Measurements from ENCODE around the gene WDR53.
"Not testable (repeated sequence)": the region's sequence is repeated elsewhere in the genome, so short reads cannot be mapped to it uniquely, and the experiment has no call there.

Gene WDR53

DNA sequence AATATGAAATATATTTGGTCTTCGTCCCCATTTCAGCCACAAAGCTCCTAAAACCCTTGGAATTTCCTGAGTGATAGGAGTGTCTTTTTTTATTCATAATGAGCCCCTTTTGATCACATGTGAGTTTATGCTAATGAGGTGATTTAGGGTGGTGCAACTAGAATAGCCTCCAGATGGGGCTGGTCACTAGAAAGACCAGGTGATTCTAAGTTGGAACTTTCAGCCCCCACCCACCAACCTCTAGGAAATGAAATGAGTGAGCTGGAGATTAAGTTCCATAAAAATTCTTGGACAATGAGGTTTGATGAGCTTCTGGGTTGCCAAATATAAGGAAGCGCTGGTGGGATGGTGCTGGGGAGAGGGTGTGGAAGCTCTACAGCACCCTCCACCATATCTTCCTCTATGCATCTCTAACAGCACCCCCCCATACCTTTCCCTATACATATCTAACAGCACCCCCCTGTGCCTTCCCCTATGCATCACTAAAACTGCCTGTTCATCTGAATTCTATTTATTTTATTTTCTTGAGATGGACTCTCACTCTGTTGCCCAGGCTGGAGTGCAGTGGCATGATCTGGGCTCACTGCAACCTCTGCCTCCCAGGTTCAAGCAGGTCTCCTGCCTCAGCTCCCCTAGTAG lies 51.1 kb downstream of the WDR53 start:
- Histone ChIP-seq H3K9me3 (ENCODE audit: control insufficient read depth, low read length) (peaks cover 16% of the 10 kb centered on the region), H3K27me3 (replicated peaks; ENCODE audit: control insufficient read depth, insufficient read depth, low read length) (no peaks in the 10 kb centered on the region), H3K9ac (ENCODE audit: low read length) (no peak overlapping the region), H3K4me3 (ENCODE audit: low read length) (no peak overlapping the region), H3K4me1 (ENCODE audit: control insufficient read depth, insufficient read depth, low read length) (peaks cover 6% of the 10 kb centered on the region), H3K36me3 (ENCODE audit: control insufficient read depth, insufficient read depth, low read length, severe bottlenecking) (no peaks in the 10 kb centered on the region)
- peak; percentile 8 for DNase-seq (ENCODE audit: low read depth)

DNA sequence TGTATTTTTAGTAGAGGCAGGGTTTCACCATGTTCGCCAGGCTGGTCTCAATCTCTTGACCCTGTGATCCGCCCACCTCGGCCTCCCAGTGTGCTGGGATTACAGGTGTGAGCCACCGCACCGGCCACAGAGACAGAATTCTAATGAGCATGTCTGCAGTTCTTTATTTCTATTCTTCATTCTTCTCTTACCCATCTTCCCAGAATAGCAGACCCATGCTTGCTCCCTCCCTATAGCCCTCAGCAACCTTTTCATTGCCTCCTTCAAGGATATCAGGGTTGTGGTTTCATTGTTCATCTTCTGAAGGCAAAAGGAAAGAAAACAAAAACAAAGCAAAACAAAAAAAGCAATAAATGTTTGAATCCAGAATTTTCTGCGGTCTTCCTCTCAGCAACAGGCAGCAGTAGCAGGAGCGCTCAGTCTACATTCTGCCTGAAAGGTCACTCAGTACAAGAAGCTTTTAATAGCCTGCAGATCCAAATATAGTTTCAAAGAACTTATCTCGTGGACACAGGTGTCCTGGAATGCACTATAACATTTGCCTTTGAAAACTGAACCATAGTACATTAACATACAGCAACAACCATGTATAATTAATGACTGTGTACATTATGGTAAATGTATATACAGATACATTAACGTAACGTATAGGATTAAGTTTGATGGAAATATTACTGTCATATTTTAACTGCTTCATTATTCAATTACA lies 53.3 kb downstream of the WDR53 start, which contains the start of gene SMCO1:
TSS of gene SMCO1 (minus strand) at position 434 of the 709 bp plus-strand sequence. CDS start at position 297, 137 bp downstream.
- Histone ChIP-seq H3K4me3 (ENCODE audit: low read length) (no peak within 1 kb of the TSS), H3K27me3 (replicated peaks; ENCODE audit: control insufficient read depth, insufficient read depth, low read length) (peaks cover 3% of the 10 kb centered on the region), H3K36me3 (ENCODE audit: control insufficient read depth, insufficient read depth, low read length, severe bottlenecking) (no peaks in the 10 kb centered on the region), H3K9ac (ENCODE audit: low read length) (no peak within 1 kb of the TSS), H3K4me1 (ENCODE audit: control insufficient read depth, insufficient read depth, low read length) (peaks cover 6% of the 10 kb centered on the region), H3K9me3 (ENCODE audit: control insufficient read depth, low read length) (peaks cover 12% of the 10 kb centered on the region)
- DNase-seq (ENCODE audit: low read depth), result no peak

DNA sequence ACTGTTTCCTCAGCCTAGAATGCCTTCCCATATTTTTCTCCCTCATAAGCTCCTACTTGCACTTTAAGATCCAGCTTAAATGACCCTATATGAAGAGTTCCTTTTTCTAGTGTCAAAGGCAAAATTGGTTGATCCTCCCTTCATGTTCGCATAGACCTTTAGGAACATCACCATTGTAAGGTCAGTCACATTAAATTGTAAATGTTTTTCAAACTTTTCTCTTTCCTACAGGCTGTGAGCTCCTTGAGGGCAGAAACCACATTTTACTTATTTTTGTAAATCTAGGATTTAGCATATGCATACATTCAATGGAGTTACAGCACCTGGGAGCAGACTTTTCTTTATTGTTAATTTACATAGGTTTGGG lies 54.0 kb downstream of the WDR53 start:
- H3K9ac ChIP-seq (ENCODE audit: low read length), result no peak overlapping the region
- H3K27me3 ChIP-seq (replicated peaks; ENCODE audit: control insufficient read depth, insufficient read depth, low read length), result peaks cover 3% of the 10 kb centered on the region
- H3K9me3 ChIP-seq (ENCODE audit: control insufficient read depth, low read length), result peaks cover 5% of the 10 kb centered on the region
- no peaks in the 10 kb centered on the region for H3K36me3 ChIP-seq (ENCODE audit: control insufficient read depth, insufficient read depth, low read length, severe bottlenecking)
- peaks cover 6% of the 10 kb centered on the region for H3K4me1 ChIP-seq (ENCODE audit: control insufficient read depth, insufficient read depth, low read length)
- DNase-seq (ENCODE audit: low read depth), result no peak
- H3K4me3 ChIP-seq (ENCODE audit: low read length), result no peak overlapping the region

DNA sequence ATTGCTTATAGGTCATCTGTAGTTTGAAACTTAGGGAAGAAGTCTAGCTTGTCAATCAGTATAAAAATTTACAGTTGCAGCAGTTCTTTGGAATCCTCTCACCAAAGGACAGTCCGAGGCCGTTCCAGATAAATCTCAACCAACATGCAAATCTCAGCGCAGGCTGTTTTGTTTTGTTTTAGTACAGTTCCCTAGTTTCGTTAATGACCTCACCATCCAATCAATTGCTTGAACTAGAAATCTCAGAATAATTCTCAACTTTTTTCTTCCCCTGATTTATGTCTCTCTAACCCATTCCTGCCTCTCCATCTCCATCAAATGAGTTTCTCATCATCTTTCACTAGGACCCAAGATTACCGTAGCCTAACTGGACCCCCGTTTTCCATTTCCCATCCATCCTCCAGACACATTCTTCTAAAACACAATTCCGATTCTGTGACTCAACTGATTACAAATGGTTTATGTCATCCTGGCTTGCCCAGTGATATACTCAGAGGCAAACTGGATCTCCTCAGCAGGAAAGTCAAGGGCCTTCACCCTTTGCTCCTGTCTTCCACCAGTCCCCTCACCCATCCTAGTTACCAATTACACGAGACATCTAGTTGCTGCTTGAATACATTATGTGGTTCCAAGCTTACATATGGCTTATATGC lies 54.5 kb downstream of the WDR53 start:
- no peak for DNase-seq (ENCODE audit: low read depth)
- H3K9ac ChIP-seq (ENCODE audit: low read length), result no peak overlapping the region
- H3K4me1 ChIP-seq (ENCODE audit: control insufficient read depth, insufficient read depth, low read length), result peaks cover 3% of the 10 kb centered on the region
- H3K27me3 ChIP-seq (replicated peaks; ENCODE audit: control insufficient read depth, insufficient read depth, low read length), result peaks cover 3% of the 10 kb centered on the region
- no peak overlapping the region for H3K4me3 ChIP-seq (ENCODE audit: low read length)
- peaks cover 3% of the 10 kb centered on the region for H3K9me3 ChIP-seq (ENCODE audit: control insufficient read depth, low read length)
- no peaks in the 10 kb centered on the region for H3K36me3 ChIP-seq (ENCODE audit: control insufficient read depth, insufficient read depth, low read length, severe bottlenecking)

DNA sequence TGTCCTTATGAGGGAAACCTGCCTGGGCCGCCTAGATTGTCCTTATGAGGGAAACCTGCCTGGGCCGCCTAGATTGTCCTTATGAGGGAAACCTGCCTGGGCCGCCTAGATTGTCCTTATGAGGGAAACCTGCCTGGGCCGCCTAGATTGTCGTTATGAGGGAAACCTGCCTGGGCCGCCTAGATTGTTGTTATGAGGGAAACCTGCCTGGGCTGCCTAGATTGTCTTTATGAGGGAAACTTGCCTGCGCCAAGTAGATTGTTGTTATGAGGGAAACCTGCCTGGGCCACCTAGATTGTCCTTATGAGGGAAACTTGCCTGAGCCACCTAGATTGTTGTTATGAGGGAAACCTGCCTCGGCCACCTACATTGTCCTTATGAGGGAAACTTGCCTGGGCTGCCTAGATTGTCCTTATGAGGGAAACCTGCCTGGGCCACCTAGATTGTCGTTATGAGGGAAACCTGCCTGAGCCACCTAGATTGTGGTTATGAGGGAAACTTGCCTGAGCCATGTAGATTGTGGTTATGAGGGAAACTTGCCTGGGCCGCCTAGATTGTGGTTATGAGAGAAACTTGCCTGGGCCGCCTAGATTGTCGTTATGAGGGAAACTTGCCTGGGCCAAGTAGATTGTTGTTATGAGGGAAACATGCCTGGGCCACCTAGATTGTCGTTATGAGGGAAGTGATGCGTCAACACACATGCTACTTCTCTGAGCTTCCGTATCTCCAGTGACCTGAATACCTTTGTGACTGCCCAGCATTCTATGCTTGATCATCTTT lies 56.5 kb downstream of the WDR53 start:
- H3K9ac ChIP-seq (ENCODE audit: low read length); DNase-seq (ENCODE audit: low read depth); H3K9me3 ChIP-seq (ENCODE audit: control insufficient read depth, low read length); H3K4me3 ChIP-seq (ENCODE audit: low read length); H3K27me3 ChIP-seq (replicated peaks; ENCODE audit: control insufficient read depth, insufficient read depth, low read length); H3K4me1 ChIP-seq (ENCODE audit: control insufficient read depth, insufficient read depth, low read length); H3K36me3 ChIP-seq (ENCODE audit: control insufficient read depth, insufficient read depth, low read length, severe bottlenecking): not testable (repeated sequence)

DNA sequence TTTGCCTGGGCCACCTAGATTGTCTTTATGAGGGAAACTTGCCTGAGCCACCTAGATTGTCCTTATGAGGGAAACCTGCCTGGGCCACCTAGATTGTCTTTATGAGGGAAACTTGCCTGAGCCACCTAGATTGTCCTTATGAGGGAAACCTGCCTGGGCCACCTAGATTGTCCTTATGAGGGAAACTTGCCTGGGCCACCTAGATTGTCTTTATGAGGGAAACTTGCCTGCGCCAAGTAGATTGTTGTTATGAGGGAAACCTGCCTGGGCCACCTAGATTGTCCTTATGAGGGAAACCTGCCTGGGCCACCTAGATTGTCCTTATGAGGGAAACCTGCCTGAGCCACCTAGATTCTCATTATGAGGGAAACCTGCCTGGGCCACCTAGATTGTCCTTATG lies 57.2 kb downstream of the WDR53 start:
- DNase-seq (ENCODE audit: low read depth); H3K9me3 ChIP-seq (ENCODE audit: control insufficient read depth, low read length); H3K4me1 ChIP-seq (ENCODE audit: control insufficient read depth, insufficient read depth, low read length); H3K4me3 ChIP-seq (ENCODE audit: low read length); H3K27me3 ChIP-seq (replicated peaks; ENCODE audit: control insufficient read depth, insufficient read depth, low read length); H3K36me3 ChIP-seq (ENCODE audit: control insufficient read depth, insufficient read depth, low read length, severe bottlenecking); H3K9ac ChIP-seq (ENCODE audit: low read length): not testable (repeated sequence)

DNA sequence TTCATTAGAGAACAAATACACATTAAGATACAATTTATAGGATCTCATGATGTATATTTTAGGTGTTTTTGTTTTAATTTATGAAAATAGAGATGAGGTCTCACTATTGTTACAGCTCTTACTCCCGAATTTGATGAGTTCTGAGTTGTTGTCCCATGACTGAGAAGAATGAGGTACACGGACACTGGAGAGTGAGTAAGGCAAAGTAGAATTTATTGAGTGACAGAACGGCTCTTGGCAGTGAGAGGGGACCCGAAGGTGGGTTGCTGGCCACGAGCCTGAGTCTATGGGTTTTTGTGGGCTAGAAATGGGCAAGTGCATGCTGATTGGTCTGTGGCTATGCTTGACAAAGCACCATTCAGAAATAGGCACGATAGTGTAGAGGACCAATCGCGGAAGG lies 61.7 kb downstream of the WDR53 start:
- H3K9me3 ChIP-seq (ENCODE audit: control insufficient read depth, low read length), result no peaks in the 10 kb centered on the region
- no peak overlapping the region for H3K9ac ChIP-seq (ENCODE audit: low read length)
- no peak overlapping the region for H3K4me3 ChIP-seq (ENCODE audit: low read length)
- H3K4me1 ChIP-seq (ENCODE audit: control insufficient read depth, insufficient read depth, low read length), result peaks cover 7% of the 10 kb centered on the region
- no peaks in the 10 kb centered on the region for H3K36me3 ChIP-seq (ENCODE audit: control insufficient read depth, insufficient read depth, low read length, severe bottlenecking)
- no peaks in the 10 kb centered on the region for H3K27me3 ChIP-seq (replicated peaks; ENCODE audit: control insufficient read depth, insufficient read depth, low read length)
- DNase-seq (ENCODE audit: low read depth), result no peak

DNA sequence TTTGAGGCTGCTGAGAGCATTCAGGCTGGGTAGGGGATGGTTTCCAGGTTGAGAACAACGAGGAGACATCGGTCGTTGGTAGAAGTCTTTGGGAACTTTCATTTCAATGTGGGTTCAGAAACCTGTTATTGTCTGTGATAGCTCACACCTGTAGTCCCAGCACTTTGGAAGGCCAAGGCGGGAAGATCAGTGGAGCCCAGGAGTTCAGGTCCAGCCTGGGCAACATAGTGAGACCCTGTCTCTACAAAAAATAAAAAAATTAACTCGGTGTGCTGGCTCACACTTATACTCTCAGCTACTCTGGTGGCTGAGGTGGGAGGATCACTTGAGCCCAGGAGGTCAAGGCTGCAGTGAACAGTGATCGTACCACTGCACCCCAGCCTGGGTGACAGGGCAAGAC lies 63.8 kb downstream of the WDR53 start:
- DNase-seq (ENCODE audit: low read depth), result no peak
- Histone ChIP-seq H3K4me1 (ENCODE audit: control insufficient read depth, insufficient read depth, low read length) (peaks cover 19% of the 10 kb centered on the region), H3K36me3 (ENCODE audit: control insufficient read depth, insufficient read depth, low read length, severe bottlenecking) (no peaks in the 10 kb centered on the region), H3K9me3 (ENCODE audit: control insufficient read depth, low read length) (no peaks in the 10 kb centered on the region), H3K4me3 (ENCODE audit: low read length) (no peak overlapping the region), H3K27me3 (replicated peaks; ENCODE audit: control insufficient read depth, insufficient read depth, low read length) (no peaks in the 10 kb centered on the region), H3K9ac (ENCODE audit: low read length) (peak overlapping the region; percentile 86)
